ENCODE results near the gene LTB4R2. TPM values are rescaled to one million over a fixed set of nuclear protein-coding genes. Genes with fewer than 3 reads are reported as not detected.
A peak's percentile ranks its signal among the peaks of the same experiment; 100 is the strongest.

The LTB4R2 gene
- total RNA-seq, 1 donor: 12.6 TPM

GRCh38 chr14:24284501-24285035, 25.4 kb upstream of the LTB4R2 start:
- Histone ChIP-seq H3K27me3 (ENCODE audit: insufficient read depth, low read length) (no peaks in the 10 kb centered on the region), H3K4me1 (ENCODE audit: insufficient read depth, low read length) (peaks cover 32% of the 10 kb centered on the region), H3K9me3 (ENCODE audit: low read depth, low read length) (no peaks in the 10 kb centered on the region), H3K4me3 (ENCODE audit: low read length) (no peak overlapping the region)

DNA sequence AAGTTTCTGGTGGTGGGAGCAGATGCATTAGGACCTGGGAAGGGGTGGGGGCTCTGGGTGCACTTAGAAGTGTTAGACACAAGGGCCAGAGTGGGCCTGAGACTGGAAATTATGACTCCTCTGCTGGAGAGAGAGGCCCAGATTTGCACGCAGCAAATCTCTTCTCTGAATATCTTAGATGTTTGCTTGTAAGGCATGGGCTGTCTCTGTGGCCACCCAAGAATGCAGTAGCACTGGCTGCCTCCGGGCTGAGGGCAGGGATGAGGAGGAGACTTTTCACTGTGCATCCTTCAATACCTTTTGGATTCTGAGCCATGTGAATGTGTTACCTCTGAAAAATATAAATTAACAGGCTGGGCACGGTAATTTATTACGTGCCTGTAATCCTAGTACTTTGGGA, 24.6 kb upstream of the LTB4R2 start:
- Histone ChIP-seq H3K4me3 (ENCODE audit: low read length) (no peak overlapping the region), H3K9me3 (ENCODE audit: low read depth, low read length) (no peaks in the 10 kb centered on the region), H3K27me3 (ENCODE audit: insufficient read depth, low read length) (no peaks in the 10 kb centered on the region), H3K4me1 (ENCODE audit: insufficient read depth, low read length) (peaks cover 24% of the 10 kb centered on the region)

- no peaks in the 10 kb centered on the region for H3K9me3 ChIP-seq (ENCODE audit: low read depth, low read length)
- H3K4me1 ChIP-seq (ENCODE audit: insufficient read depth, low read length): peaks cover 8% of the 10 kb centered on the region
- no peak overlapping the region for H3K4me3 ChIP-seq (ENCODE audit: low read length)
- no peaks in the 10 kb centered on the region for H3K27me3 ChIP-seq (ENCODE audit: insufficient read depth, low read length)
Measured at GRCh38 chr14:24286996-24287395, 22.9 kb upstream of the LTB4R2 start.

- Histone ChIP-seq H3K27me3 (ENCODE audit: insufficient read depth, low read length) (no peaks in the 10 kb centered on the region), H3K4me1 (ENCODE audit: insufficient read depth, low read length) (no peaks in the 10 kb centered on the region), H3K4me3 (ENCODE audit: low read length) (no peak overlapping the region), H3K9me3 (ENCODE audit: low read depth, low read length) (no peaks in the 10 kb centered on the region)
Measured at GRCh38 chr14:24289649-24290280, 20.2 kb upstream of the LTB4R2 start.

DNA sequence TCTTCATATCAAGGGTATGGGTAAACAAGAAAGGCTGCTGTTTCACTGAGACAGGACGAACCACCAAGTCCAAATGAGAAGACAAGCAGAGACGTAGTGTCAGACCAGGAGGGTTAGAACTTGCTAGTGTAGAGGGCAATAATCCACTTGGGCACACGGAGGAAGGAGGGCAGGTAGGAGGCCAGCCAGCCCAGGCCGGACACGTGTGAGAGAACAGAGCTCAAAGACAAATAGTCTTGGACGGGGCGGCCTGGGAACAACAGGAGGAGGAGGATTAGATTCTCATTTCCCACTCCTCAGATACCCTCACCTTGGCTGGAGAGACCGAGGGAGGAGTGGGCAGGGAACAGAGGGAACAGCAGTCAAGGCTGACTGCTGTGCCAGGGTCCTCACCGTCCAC, 19.2 kb upstream of the LTB4R2 start:
- Histone ChIP-seq H3K4me1 (ENCODE audit: insufficient read depth, low read length) (no peaks in the 10 kb centered on the region), H3K9me3 (ENCODE audit: low read depth, low read length) (no peaks in the 10 kb centered on the region), H3K4me3 (ENCODE audit: low read length) (no peak overlapping the region), H3K27me3 (ENCODE audit: insufficient read depth, low read length) (no peaks in the 10 kb centered on the region)

DNA sequence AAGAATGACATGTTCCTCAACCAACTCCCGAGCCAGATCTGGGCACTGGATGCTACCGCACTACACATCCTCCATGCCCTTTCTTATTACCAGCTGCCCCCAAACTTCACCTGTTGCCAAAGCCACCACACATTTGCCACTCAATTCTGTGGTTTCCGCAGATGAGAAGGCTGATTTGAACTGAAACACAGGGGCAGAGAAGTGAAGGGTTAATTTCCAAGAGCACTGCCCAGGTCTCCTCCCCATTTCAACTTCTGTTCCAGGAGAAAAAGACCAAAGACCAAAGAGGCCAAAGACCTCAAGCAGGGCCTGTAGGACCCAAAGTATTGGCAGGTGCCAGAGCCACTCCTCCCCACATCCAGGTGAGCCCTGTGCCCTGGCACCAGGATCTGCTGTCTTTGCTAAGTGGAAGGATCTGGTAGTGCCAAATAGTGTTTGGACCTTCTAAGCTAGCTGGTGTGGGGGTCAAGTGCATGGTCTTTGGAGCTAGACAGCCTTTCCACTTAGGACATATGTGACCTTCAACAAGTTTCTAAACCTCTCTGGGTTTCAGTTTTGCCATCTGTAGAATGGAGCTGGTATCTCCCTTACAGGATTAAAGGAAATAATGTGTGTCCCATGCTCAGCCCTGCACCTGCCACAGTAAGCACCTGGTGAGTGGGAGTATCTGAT, 18.4 kb upstream of the LTB4R2 start:
- Histone ChIP-seq H3K4me1 (ENCODE audit: insufficient read depth, low read length) (peaks cover 1% of the 10 kb centered on the region), H3K27me3 (ENCODE audit: insufficient read depth, low read length) (no peaks in the 10 kb centered on the region), H3K4me3 (ENCODE audit: low read length) (no peak overlapping the region), H3K9me3 (ENCODE audit: low read depth, low read length) (no peaks in the 10 kb centered on the region)

GRCh38 chr14:24292118-24292807, 17.7 kb upstream of the LTB4R2 start:
- Histone ChIP-seq H3K27me3 (ENCODE audit: insufficient read depth, low read length) (no peaks in the 10 kb centered on the region), H3K4me1 (ENCODE audit: insufficient read depth, low read length) (peaks cover 8% of the 10 kb centered on the region), H3K4me3 (ENCODE audit: low read length) (no peak overlapping the region), H3K9me3 (ENCODE audit: low read depth, low read length) (no peaks in the 10 kb centered on the region)

- H3K4me1 ChIP-seq (ENCODE audit: insufficient read depth, low read length): peaks cover 19% of the 10 kb centered on the region
- no peaks in the 10 kb centered on the region for H3K27me3 ChIP-seq (ENCODE audit: insufficient read depth, low read length)
- H3K4me3 ChIP-seq (ENCODE audit: low read length): no peak overlapping the region
- H3K9me3 ChIP-seq (ENCODE audit: low read depth, low read length): no peaks in the 10 kb centered on the region
Measured at GRCh38 chr14:24293525-24293924, 16.4 kb upstream of the LTB4R2 start.

GRCh38 chr14:24296341-24297157, 13.4 kb upstream of the LTB4R2 start:
- H3K27me3 ChIP-seq (ENCODE audit: insufficient read depth, low read length): no peaks in the 10 kb centered on the region
- no peaks in the 10 kb centered on the region for H3K9me3 ChIP-seq (ENCODE audit: low read depth, low read length)
- H3K4me1 ChIP-seq (ENCODE audit: insufficient read depth, low read length): peaks cover 44% of the 10 kb centered on the region
- no peak overlapping the region for H3K4me3 ChIP-seq (ENCODE audit: low read length)

DNA sequence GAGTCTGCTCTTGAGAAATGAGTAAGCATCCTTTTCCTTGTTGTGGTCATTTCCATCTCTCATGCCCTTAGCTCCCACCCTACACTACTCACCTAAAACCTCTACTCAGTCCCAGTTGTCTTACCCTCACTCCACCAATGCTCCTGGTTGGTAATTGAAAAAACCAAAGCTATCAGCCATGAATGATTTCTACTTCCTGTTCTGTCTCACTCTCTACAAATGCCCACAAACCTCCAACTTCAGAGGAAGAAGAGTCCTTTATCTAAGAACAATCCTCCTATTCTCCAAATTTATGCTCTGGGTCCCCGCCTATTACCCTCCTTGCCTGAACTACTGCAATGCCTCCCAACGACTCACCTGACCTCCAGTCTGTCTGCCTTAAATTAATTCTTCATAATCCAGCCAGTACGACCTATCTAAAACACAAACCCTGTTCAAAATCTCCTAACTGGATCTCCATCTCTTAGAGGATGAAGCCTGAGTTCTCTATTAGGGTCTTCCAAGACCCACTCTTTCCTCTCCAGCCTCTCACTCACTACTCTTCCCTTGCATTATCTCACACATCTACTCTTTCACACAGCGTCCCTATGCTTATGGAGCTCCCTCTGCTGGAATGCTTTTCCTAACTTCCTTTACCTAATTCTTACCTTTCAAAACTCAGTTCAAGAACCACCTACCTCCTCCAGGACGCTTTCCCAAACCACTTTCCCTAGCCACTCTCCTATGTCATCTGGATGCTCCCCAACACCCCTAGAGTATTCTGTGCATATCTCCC, 12.6 kb upstream of the LTB4R2 start:
- no peak overlapping the region for H3K4me3 ChIP-seq (ENCODE audit: low read length)

GRCh38 chr14:24298892-24299254, 11.1 kb upstream of the LTB4R2 start:
- Histone ChIP-seq H3K9me3 (ENCODE audit: low read depth, low read length) (no peaks in the 10 kb centered on the region), H3K4me1 (ENCODE audit: insufficient read depth, low read length) (peaks cover 45% of the 10 kb centered on the region), H3K4me3 (ENCODE audit: low read length) (peak overlapping the region; percentile 68), H3K27me3 (ENCODE audit: insufficient read depth, low read length) (no peaks in the 10 kb centered on the region)

More for the DNA sequence above, 12.6 kb upstream of the LTB4R2 start:
- Histone ChIP-seq H3K27me3 (ENCODE audit: insufficient read depth, low read length) (no peaks in the 10 kb centered on the region), H3K9me3 (ENCODE audit: low read depth, low read length) (no peaks in the 10 kb centered on the region), H3K4me1 (ENCODE audit: insufficient read depth, low read length) (peaks cover 45% of the 10 kb centered on the region)

DNA sequence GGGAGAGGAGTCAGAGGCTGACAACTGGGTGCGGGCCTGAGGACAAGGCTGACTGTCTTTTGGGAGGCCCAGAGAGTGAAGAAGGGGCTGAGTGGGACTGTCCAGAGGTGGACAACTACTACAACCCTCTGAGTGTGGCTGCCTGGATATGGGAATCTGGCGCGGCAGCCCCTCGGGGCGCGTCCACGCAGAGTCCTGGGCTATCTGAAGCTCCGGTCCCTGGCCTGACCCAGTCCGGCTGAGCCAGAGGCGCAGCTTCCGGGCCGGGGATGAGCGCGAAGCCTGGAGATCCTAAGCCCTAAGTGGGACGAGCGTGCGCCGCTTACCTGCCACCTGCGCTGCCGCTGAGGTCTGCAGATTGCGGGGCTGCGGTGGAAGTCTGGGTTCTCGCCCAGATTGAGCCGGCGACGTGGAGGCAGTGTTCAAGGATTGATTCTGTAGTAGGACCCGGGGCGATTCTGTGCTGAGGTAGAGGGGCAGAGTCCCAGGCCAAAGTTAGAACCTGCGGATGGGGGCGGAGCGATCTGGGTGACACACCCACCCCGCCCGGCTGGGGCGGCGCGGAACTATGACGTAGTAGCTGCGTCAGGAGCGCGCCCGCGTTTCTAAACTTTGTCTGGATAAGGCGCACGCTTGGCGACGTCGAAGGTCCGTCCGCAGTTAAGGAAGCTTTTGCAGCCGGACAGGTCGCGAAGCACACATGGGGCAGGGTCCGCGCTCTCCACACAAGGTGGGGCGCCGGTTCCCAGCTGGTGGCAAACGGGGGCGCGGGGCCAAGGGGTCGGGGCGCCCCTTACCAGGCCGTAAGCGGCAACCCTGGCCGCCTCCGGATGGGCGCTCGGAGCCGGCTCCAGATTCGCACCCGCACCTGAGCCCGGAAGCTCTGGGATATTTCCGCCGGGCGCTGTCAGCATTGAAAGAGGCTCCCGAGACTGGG, 10.4 kb upstream of the LTB4R2 start, which contains the start of the genes DHRS1 and NOP9:
TSS of gene DHRS1 (minus strand) at position 526 of the 937 bp plus-strand sequence. CDS start 674 bp downstream, outside the sequence.
TSS of gene NOP9 (plus strand) at position 596 of the 937 bp plus-strand sequence. CDS start at position 701, 105 bp downstream.
- Histone ChIP-seq H3K9me3 (ENCODE audit: low read depth, low read length) (no peaks in the 10 kb centered on the region), H3K27me3 (ENCODE audit: insufficient read depth, low read length) (no peaks in the 10 kb centered on the region), H3K4me1 (ENCODE audit: insufficient read depth, low read length) (peaks cover 45% of the 10 kb centered on the region), H3K4me3 (ENCODE audit: low read length) (peak within 1 kb of the TSS; percentile 68)

DNA sequence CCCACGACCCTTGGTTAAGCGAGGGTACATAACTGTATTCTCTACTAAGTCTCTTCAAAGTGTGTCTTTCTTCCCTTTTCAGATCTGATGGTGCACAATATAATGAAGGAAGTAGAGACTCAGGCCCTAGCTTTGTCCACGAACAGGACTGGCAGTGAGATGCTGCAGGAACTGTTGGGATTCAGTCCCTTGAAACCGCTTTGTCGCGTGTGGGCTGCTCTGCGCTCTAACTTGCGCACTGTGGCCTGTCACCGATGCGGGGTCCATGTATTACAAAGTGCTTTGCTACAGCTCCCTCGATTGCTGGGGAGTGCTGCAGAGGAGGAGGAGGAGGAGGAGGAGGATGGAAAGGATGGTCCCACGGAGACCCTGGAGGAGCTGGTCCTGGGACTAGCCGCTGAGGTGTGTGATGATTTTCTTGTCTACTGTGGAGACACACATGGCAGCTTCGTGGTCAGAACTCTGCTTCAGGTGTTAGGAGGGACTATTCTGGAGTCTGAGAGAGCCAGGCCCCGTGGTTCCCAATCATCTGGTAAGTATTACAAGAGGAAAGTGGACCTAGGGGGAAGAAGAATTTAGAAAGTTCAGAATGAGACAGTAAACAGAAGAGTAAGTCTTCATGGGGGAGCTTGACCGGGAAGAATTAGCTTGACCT, 9.5 kb upstream of the LTB4R2 start:
- Histone ChIP-seq H3K9me3 (ENCODE audit: low read depth, low read length) (no peaks in the 10 kb centered on the region), H3K4me3 (ENCODE audit: low read length) (peak overlapping the region; percentile 68), H3K4me1 (ENCODE audit: insufficient read depth, low read length) (peaks cover 45% of the 10 kb centered on the region), H3K27me3 (ENCODE audit: insufficient read depth, low read length) (no peaks in the 10 kb centered on the region)
